ENCODE data around the gene SP140L. TPM values are rescaled to one million over a fixed set of nuclear protein-coding genes. Genes with fewer than 3 reads are reported as not detected.

Gene SP140L
- total and polyA plus RNA-seq, 10 of the 15 experiments (the other 5 are each of a cell fraction or from before 2014, with no cell fraction given) = 4.7 to 28.6 (median 15.0) TPM

DNA sequence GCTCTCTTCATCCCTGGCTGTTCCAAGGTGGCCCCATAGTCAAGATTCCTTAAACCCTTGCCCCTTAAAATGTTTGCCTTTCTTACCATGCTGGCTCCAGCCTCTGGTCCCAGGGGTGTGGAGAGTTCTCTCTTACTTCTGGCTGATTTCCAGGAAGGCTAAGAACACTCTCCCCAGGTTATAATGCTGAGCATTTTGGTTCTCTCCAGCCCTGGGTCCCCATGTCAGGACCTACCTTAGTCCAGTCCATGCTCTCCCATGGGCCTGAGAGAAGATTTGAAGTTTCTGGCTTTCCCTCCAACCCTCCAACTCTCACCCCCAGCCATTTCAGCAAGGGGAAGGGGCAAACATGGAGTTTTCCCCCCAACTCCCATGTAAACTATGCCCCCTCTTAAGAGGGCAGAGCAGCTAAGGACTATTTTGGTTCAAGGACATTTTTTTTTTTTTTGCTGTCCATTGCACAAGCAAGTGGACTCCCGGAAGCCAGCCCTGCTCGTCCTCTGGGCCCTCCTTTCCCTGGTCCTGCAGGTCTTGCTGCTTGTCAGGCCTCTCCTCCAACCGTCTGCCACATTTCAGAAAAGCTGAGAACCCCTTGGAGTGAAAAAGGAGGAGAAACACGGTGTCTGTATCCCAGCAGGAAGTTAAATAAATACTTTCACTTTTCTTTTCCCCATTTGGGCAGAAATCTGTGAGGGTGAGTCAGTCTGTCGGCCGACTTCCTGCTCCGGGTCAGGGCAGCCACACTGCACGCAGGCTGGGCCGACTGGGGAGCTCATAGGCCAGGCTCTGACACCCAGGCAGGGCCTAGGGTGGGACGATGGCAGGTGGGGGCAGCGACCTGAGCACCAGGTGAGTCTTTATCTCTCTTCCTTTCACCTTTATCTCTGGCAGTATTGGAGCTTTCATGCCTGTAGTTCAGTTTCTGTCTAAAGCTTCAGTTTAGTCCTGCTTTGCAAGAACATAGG, at the start of gene SP140L (continued):
- TF ChIP-seq ZZZ3 (IDR thresholded peaks at IDR 0.05; ENCODE audit: control insufficient read depth, insufficient read length, low read depth) = no peak
- TF ChIP-seq KAT2A (conservative IDR thresholded peaks at IDR 0.05; ENCODE audit: control insufficient read depth, low read depth, low read length) = no peak
- no peak for TF ChIP-seq SMAD1 (IDR thresholded peaks at IDR 0.05; ENCODE audit: low read depth, partially characterized antibody)
- no peak for TF ChIP-seq SP1 (IDR thresholded peaks at IDR 0.05; ENCODE audit: low read depth, low read length)
- no peak for TF ChIP-seq BACH1 (IDR thresholded peaks at IDR 0.05; ENCODE audit: borderline replicate concordance)
- TF ChIP-seq PAX8 (IDR thresholded peaks at IDR 0.05) = no peak
- TF ChIP-seq, protein P1, sequence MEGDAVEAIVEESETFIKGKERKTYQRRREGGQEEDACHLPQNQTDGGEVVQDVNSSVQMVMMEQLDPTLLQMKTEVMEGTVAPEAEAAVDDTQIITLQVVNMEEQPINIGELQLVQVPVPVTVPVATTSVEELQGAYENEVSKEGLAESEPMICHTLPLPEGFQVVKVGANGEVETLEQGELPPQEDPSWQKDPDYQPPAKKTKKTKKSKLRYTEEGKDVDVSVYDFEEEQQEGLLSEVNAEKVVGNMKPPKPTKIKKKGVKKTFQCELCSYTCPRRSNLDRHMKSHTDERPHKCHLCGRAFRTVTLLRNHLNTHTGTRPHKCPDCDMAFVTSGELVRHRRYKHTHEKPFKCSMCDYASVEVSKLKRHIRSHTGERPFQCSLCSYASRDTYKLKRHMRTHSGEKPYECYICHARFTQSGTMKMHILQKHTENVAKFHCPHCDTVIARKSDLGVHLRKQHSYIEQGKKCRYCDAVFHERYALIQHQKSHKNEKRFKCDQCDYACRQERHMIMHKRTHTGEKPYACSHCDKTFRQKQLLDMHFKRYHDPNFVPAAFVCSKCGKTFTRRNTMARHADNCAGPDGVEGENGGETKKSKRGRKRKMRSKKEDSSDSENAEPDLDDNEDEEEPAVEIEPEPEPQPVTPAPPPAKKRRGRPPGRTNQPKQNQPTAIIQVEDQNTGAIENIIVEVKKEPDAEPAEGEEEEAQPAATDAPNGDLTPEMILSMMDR (IDR thresholded peaks at IDR 0.05 in 2 of 3, conservative IDR thresholded peaks at IDR 0.05 in 1 of 3; ENCODE audit: control insufficient read depth in 2 of 3, extremely low read depth in 1 of 3, insufficient read depth in 1 of 3, low read depth in 3 of 3, low read length in 3 of 3) = no peak
- TF ChIP-seq, protein P2, sequence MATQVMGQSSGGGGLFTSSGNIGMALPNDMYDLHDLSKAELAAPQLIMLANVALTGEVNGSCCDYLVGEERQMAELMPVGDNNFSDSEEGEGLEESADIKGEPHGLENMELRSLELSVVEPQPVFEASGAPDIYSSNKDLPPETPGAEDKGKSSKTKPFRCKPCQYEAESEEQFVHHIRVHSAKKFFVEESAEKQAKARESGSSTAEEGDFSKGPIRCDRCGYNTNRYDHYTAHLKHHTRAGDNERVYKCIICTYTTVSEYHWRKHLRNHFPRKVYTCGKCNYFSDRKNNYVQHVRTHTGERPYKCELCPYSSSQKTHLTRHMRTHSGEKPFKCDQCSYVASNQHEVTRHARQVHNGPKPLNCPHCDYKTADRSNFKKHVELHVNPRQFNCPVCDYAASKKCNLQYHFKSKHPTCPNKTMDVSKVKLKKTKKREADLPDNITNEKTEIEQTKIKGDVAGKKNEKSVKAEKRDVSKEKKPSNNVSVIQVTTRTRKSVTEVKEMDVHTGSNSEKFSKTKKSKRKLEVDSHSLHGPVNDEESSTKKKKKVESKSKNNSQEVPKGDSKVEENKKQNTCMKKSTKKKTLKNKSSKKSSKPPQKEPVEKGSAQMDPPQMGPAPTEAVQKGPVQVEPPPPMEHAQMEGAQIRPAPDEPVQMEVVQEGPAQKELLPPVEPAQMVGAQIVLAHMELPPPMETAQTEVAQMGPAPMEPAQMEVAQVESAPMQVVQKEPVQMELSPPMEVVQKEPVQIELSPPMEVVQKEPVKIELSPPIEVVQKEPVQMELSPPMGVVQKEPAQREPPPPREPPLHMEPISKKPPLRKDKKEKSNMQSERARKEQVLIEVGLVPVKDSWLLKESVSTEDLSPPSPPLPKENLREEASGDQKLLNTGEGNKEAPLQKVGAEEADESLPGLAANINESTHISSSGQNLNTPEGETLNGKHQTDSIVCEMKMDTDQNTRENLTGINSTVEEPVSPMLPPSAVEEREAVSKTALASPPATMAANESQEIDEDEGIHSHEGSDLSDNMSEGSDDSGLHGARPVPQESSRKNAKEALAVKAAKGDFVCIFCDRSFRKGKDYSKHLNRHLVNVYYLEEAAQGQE (IDR thresholded peaks at IDR 0.05; ENCODE audit: low read depth, low read length) = no peak
- no peak for TF ChIP-seq CHD1 (IDR thresholded peaks at IDR 0.05; ENCODE audit: low read depth, low read length)
- TF ChIP-seq ZNF622 (IDR thresholded peaks at IDR 0.05) = no peak
- TF ChIP-seq FOXK2 (IDR thresholded peaks at IDR 0.05) = no peak
- TF ChIP-seq SMARCA5 (IDR thresholded peaks at IDR 0.05) = no peak
- TF ChIP-seq NR2F1 (conservative IDR thresholded peaks at IDR 0.05) = peak; percentile 49; the same call in 1 of the 2 replicates
- no peak; the same call in 1 of the 2 replicates for TF ChIP-seq SIN3A (IDR thresholded peaks at IDR 0.05; ENCODE audit: low read depth, low read length)
- TF ChIP-seq ZNF217 (IDR thresholded peaks at IDR 0.05) = no peak
- TF ChIP-seq, protein P3, sequence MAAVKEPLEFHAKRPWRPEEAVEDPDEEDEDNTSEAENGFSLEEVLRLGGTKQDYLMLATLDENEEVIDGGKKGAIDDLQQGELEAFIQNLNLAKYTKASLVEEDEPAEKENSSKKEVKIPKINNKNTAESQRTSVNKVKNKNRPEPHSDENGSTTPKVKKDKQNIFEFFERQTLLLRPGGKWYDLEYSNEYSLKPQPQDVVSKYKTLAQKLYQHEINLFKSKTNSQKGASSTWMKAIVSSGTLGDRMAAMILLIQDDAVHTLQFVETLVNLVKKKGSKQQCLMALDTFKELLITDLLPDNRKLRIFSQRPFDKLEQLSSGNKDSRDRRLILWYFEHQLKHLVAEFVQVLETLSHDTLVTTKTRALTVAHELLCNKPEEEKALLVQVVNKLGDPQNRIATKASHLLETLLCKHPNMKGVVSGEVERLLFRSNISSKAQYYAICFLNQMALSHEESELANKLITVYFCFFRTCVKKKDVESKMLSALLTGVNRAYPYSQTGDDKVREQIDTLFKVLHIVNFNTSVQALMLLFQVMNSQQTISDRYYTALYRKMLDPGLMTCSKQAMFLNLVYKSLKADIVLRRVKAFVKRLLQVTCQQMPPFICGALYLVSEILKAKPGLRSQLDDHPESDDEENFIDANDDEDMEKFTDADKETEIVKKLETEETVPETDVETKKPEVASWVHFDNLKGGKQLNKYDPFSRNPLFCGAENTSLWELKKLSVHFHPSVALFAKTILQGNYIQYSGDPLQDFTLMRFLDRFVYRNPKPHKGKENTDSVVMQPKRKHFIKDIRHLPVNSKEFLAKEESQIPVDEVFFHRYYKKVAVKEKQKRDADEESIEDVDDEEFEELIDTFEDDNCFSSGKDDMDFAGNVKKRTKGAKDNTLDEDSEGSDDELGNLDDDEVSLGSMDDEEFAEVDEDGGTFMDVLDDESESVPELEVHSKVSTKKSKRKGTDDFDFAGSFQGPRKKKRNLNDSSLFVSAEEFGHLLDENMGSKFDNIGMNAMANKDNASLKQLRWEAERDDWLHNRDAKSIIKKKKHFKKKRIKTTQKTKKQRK (IDR thresholded peaks at IDR 0.05; ENCODE audit: low read depth, low read length) = no peak
- TF ChIP-seq, protein P4, sequence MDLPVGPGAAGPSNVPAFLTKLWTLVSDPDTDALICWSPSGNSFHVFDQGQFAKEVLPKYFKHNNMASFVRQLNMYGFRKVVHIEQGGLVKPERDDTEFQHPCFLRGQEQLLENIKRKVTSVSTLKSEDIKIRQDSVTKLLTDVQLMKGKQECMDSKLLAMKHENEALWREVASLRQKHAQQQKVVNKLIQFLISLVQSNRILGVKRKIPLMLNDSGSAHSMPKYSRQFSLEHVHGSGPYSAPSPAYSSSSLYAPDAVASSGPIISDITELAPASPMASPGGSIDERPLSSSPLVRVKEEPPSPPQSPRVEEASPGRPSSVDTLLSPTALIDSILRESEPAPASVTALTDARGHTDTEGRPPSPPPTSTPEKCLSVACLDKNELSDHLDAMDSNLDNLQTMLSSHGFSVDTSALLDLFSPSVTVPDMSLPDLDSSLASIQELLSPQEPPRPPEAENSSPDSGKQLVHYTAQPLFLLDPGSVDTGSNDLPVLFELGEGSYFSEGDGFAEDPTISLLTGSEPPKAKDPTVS (IDR thresholded peaks at IDR 0.05; ENCODE audit: low read depth, low read length) = no peak
- TF ChIP-seq ZNF207 (IDR thresholded peaks at IDR 0.05; ENCODE audit: borderline replicate concordance) = no peak

Measured in GM12878 (cell line).